ENCODE results near the gene MON1B. TPM values are rescaled to one million over a fixed set of nuclear protein-coding genes. Genes with fewer than 3 reads are reported as not detected.
A peak's percentile ranks its signal among the peaks of the same experiment; 100 is the strongest.
"Not testable (repeated sequence)": the region's sequence is repeated elsewhere in the genome, so short reads cannot be mapped to it uniquely, and the experiment has no call there.

The MON1B gene
- total RNA-seq, 4 donors from 2014 or later: 13.9 to 22.9 (median 18.8) TPM

- intact Hi-C loops (cut with DNase I; ENCODE audit: low total_unique reads): loop anchor here (5.0 kb wide), 1 partner anchor 1386 kb away; no protein-coding TSS in a partner anchor
- no peak for TF ChIP-seq CTCF (IDR thresholded peaks at IDR 0.05)
- no peak for TF ChIP-seq POLR2A (IDR thresholded peaks at IDR 0.05)
- DNase-seq (ENCODE audit: low spot score in 2 of 2): no peak
- no peak overlapping the region for H3K4me3 ChIP-seq (ENCODE audit: low read depth, poor library complexity, severe bottlenecking)
Observed at GRCh38 chr16:77172951-77173350, 18.0 kb upstream of the MON1B start.

GRCh38 chr16:77183137-77183536, 7.9 kb upstream of the MON1B start:
- intact Hi-C loops (cut with DNase I; ENCODE audit: low total_unique reads): no loop called here

GRCh38 chr16:77186298-77186697, 4.7 kb upstream of the MON1B start:
- intact Hi-C loops (cut with DNase I; ENCODE audit: low total_unique reads); H3K4me3 ChIP-seq (ENCODE audit: low read depth, poor library complexity, severe bottlenecking); DNase-seq (ENCODE audit: low spot score in 2 of 2): not testable (repeated sequence)
- WGBS, 2 donors: 88 to 94% methylated on average over 1 of the region's 1 CpG

More at GRCh38 chr16:77183137-77183536, 7.9 kb upstream of the MON1B start:
- 53% methylated on average over 1 of the region's 1 CpG for WGBS, 2 donors
- H3K4me3 ChIP-seq (ENCODE audit: low read depth, poor library complexity, severe bottlenecking): no peak overlapping the region
- no peak for TF ChIP-seq POLR2A (IDR thresholded peaks at IDR 0.05)
- no peak for DNase-seq (ENCODE audit: low spot score in 2 of 2)

- no peak for DNase-seq (ENCODE audit: low spot score in 2 of 2)
- no peak for TF ChIP-seq CTCF (IDR thresholded peaks at IDR 0.05)
- no peak for TF ChIP-seq POLR2A (IDR thresholded peaks at IDR 0.05)
- H3K4me3 ChIP-seq (ENCODE audit: low read depth, poor library complexity, severe bottlenecking): peak overlapping the region; percentile 75
- 0 to 1% methylated on average over 19 of the region's 19 CpGs for WGBS, 2 donors
- intact Hi-C loops (cut with DNase I; ENCODE audit: low total_unique reads): no loop called here
Observed at GRCh38 chr16:77190190-77190477, 856 bp upstream of the MON1B start.

GRCh38 chr16:77191259-77191969, 424 bp downstream of the MON1B start:
- TF ChIP-seq CTCF (IDR thresholded peaks at IDR 0.05): no peak
- H3K4me3 ChIP-seq (ENCODE audit: low read depth, poor library complexity, severe bottlenecking): peak overlapping the region; percentile 74
- WGBS, 2 donors: 5 to 6% methylated on average over 24 of the region's 24 CpGs
- DNase-seq (ENCODE audit: low spot score in 2 of 2): peak in 1 of 2 donors; percentile 88
- intact Hi-C loops (cut with DNase I; ENCODE audit: low total_unique reads): no loop called here

GRCh38 chr16:77193377-77193776, 2.4 kb downstream of the MON1B start:
- 97 to 98% methylated on average over 13 of the region's 13 CpGs for WGBS, 2 donors
- no peak for DNase-seq (ENCODE audit: low spot score in 2 of 2)
- no peak for TF ChIP-seq CTCF (IDR thresholded peaks at IDR 0.05)
- TF ChIP-seq POLR2A (IDR thresholded peaks at IDR 0.05): no peak
- intact Hi-C loops (cut with DNase I; ENCODE audit: low total_unique reads): no loop called here
- H3K4me3 ChIP-seq (ENCODE audit: low read depth, poor library complexity, severe bottlenecking): no peak overlapping the region
